WTC11 (cell line): ENCODE results near the gene SLC10A7. TPM values are rescaled to one million over a fixed set of nuclear protein-coding genes. Genes with fewer than 3 reads are reported as not detected.

Experiments used
- FOXP1 ChIP-seq: sonication (generic); formaldehyde crosslinking; IDR thresholded peaks from 2 replicates; pipeline ENCODE4 v1.8.0; 2022; ENCODE audit warnings: missing genetic modification reagents, mild to moderate bottlenecking, moderate library complexity, borderline replicate concordance
- SMAD3 ChIP-seq: sonication (generic); formaldehyde crosslinking; IDR thresholded peaks from 2 replicates; pipeline ENCODE4 v1.8.0; 2022; ENCODE audit warnings: missing genetic modification reagents, mild to moderate bottlenecking, borderline replicate concordance
- ZMAT4 ChIP-seq: fragments of 250-450 bp; sonication (Bioruptor Pico); IDR thresholded peaks from 2 replicates; pipeline ENCODE4 v1.9.0; 2021; ENCODE audit warnings: mild to moderate bottlenecking
- microRNA-seq: library from miRNA; unstranded; fragments of <30 nt; microRNA quantifications from one replicate; pipeline ENCODE4 v1.2.0, GENCODE V29; 2022; ENCODE audit warnings: borderline number of aligned reads
- total RNA-seq: library from RNA; stranded (reverse); gene quantifications from 3 replicates; pipeline ENCODE4 v1.2.3, GENCODE V29; 2021
- TF ChIP-seq, protein P1 (sequence below): sonication (generic); formaldehyde crosslinking; IDR thresholded peaks from 2 replicates; pipeline ENCODE4 v1.8.1; 2023; ENCODE audit warnings: mild to moderate bottlenecking, missing genetic modification reagents, borderline replicate concordance
- TF ChIP-seq, protein P2 (sequence below): sonication (generic); formaldehyde crosslinking; IDR thresholded peaks from 2 replicates; pipeline ENCODE4 v1.8.1; 2023; ENCODE audit warnings: mild to moderate bottlenecking, missing genetic modification reagents

Gene SLC10A7
- total RNA-seq, 1 experiment from 2014 or later = 5.0 TPM

GRCh38 chr4:146207410-146207809 lies 314.3 kb downstream of the SLC10A7 start (continued):
- TF ChIP-seq, protein P1, sequence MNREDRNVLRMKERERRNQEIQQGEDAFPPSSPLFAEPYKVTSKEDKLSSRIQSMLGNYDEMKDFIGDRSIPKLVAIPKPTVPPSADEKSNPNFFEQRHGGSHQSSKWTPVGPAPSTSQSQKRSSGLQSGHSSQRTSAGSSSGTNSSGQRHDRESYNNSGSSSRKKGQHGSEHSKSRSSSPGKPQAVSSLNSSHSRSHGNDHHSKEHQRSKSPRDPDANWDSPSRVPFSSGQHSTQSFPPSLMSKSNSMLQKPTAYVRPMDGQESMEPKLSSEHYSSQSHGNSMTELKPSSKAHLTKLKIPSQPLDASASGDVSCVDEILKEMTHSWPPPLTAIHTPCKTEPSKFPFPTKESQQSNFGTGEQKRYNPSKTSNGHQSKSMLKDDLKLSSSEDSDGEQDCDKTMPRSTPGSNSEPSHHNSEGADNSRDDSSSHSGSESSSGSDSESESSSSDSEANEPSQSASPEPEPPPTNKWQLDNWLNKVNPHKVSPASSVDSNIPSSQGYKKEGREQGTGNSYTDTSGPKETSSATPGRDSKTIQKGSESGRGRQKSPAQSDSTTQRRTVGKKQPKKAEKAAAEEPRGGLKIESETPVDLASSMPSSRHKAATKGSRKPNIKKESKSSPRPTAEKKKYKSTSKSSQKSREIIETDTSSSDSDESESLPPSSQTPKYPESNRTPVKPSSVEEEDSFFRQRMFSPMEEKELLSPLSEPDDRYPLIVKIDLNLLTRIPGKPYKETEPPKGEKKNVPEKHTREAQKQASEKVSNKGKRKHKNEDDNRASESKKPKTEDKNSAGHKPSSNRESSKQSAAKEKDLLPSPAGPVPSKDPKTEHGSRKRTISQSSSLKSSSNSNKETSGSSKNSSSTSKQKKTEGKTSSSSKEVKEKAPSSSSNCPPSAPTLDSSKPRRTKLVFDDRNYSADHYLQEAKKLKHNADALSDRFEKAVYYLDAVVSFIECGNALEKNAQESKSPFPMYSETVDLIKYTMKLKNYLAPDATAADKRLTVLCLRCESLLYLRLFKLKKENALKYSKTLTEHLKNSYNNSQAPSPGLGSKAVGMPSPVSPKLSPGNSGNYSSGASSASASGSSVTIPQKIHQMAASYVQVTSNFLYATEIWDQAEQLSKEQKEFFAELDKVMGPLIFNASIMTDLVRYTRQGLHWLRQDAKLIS (CRISPR knock-in tag) = no peak
- TF ChIP-seq ZMAT4 = no peak
- TF ChIP-seq FOXP1 (CRISPR knock-in tag) = no peak
- TF ChIP-seq, protein P2, sequence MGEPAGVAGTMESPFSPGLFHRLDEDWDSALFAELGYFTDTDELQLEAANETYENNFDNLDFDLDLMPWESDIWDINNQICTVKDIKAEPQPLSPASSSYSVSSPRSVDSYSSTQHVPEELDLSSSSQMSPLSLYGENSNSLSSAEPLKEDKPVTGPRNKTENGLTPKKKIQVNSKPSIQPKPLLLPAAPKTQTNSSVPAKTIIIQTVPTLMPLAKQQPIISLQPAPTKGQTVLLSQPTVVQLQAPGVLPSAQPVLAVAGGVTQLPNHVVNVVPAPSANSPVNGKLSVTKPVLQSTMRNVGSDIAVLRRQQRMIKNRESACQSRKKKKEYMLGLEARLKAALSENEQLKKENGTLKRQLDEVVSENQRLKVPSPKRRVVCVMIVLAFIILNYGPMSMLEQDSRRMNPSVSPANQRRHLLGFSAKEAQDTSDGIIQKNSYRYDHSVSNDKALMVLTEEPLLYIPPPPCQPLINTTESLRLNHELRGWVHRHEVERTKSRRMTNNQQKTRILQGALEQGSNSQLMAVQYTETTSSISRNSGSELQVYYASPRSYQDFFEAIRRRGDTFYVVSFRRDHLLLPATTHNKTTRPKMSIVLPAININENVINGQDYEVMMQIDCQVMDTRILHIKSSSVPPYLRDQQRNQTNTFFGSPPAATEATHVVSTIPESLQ = no peak
- TF ChIP-seq SMAD3 (CRISPR knock-in tag) = no peak

Small RNA genes within 50 kb of the gene (microRNA-seq; reads per million reads assigned to microRNA genes)
- not detected for gene MIR7849

Other genes with a start within 250 kb of the SLC10A7 start
- gene POU4F2, start 117.0 kb upstream of the SLC10A7 start, total RNA-seq = not detected in 3 replicates